HepG2 (cell line): ENCODE measurements around the gene GARIN5A.

ENCODE experiments used
- CREB1 ChIP-seq, 2 experiments: fragments of 450-650 bp in 1 of 2; IDR thresholded peaks; 2 replicates each; pipeline ENCODE4 v1.6.1; 2016 to 2017; ENCODE audit warnings: control low read depth in 1 of 2, mild to moderate bottlenecking in 1 of 2, missing compliant biosample characterization in 1 of 2, missing genetic modification characterization in 1 of 2
- GPN1 ChIP-seq: sonication (generic); formaldehyde crosslinking; IDR thresholded peaks from 2 replicates; pipeline ENCODE4 v1.5.1; 2020; ENCODE audit warnings: missing genetic modification reagents, borderline replicate concordance
- THAP7 ChIP-seq: sonication (generic); formaldehyde crosslinking; IDR thresholded peaks from 2 replicates; pipeline ENCODE4 v1.8.1; 2023; ENCODE audit warnings: mild to moderate bottlenecking, missing genetic modification reagents
- ZNF407 ChIP-seq: sonication (generic); formaldehyde crosslinking; IDR thresholded peaks from one replicate; pipeline ENCODE4 v1.5.1; 2020; ENCODE audit warnings: mild to moderate bottlenecking, missing genetic modification reagents; ENCODE audit errors: not compliant biosample characterization
- ZNF567 ChIP-seq: sonication (generic); formaldehyde crosslinking; IDR thresholded peaks from 2 replicates; pipeline ENCODE4 v1.8.1; 2023; ENCODE audit warnings: mild to moderate bottlenecking, missing genetic modification reagents, borderline replicate concordance

GRCh38 chr19:50435627-50436026 lies 41.0 kb downstream of the GARIN5A start:
- TF ChIP-seq ZNF407 (CRISPR knock-in tag), result no peak
- TF ChIP-seq GPN1 (CRISPR knock-in tag), result no peak
- TF ChIP-seq CREB1 (IDR thresholded peaks at IDR 0.05), result no peak
- no peak for TF ChIP-seq CREB1 (CRISPR knock-in tag; IDR thresholded peaks at IDR 0.05)
- TF ChIP-seq ZNF567, result no peak
- no peak for TF ChIP-seq THAP7 (CRISPR knock-in tag)
